Neural progenitor cell (in vitro differentiated cells): ENCODE results near the gene MBD3L4. TPM values are rescaled to one million over a fixed set of nuclear protein-coding genes. Genes with fewer than 3 reads are reported as not detected.
A peak's percentile ranks its signal among the peaks of the same experiment; 100 is the strongest.

Experiments
- DNase-seq: peaks from one replicate; pipeline ENCODE4 v3.0.0-alpha.2; 2016; ENCODE audit warnings: low spot score
- H2AFZ ChIP-seq: fragments of 200-600 bp; sonication (generic); replicated peaks from 2 replicates; pipeline ENCODE4 v1.6.1; 2016; ENCODE audit warnings: antibody characterized with exemption
- H3F3A ChIP-seq: fragments of 200-600 bp; sonication (generic); 2 replicates; pipeline ENCODE4 v1.6.1; 2016; ENCODE audit warnings: antibody characterized with exemption, low read depth
- H3K27ac ChIP-seq: fragments of 200-600 bp; sonication (generic); 2 replicates; pipeline ENCODE4 v1.5.1; 2016; ENCODE audit warnings: mild to moderate bottlenecking
- H3K27me3 ChIP-seq: fragments of 200-600 bp; sonication (generic); 2 replicates; pipeline ENCODE4 v1.6.1; 2016; ENCODE audit warnings: mild to moderate bottlenecking, moderate library complexity
- H3K36me3 ChIP-seq: fragments of 200-600 bp; sonication (generic); 2 replicates; pipeline ENCODE4 v1.5.1; 2016
- H3K4me1 ChIP-seq: fragments of 200-600 bp; sonication (generic); 2 replicates; pipeline ENCODE4 v1.6.1; 2016; ENCODE audit warnings: mixed run types
- H3K4me2 ChIP-seq: fragments of 200-600 bp; sonication (generic); 2 replicates; pipeline ENCODE4 v1.6.1; 2016
- H3K4me3 ChIP-seq: fragments of 200-600 bp; sonication (generic); 2 replicates; pipeline ENCODE4 v1.5.1; 2016
- H3K79me2 ChIP-seq: fragments of 200-600 bp; sonication (generic); 2 replicates; pipeline ENCODE4 v1.6.1; 2016; ENCODE audit warnings: low read depth
- H3K9ac ChIP-seq: fragments of 200-600 bp; sonication (generic); 2 replicates; pipeline ENCODE4 v1.6.1; 2016
- H3K9me3 ChIP-seq: fragments of 200-600 bp; sonication (generic); 2 replicates; pipeline ENCODE4 v1.5.1; 2016; ENCODE audit warnings: low read depth
- H4K20me1 ChIP-seq: fragments of 200-600 bp; sonication (generic); 2 replicates; pipeline ENCODE4 v1.6.1; 2016; ENCODE audit warnings: low read depth
- H3K27ac Mint-ChIP-seq: 3 replicates; pipeline ENCODE4 v1.8.0; 2021; ENCODE audit warnings: mixed read lengths
- H3K27me3 Mint-ChIP-seq: 2 replicates; pipeline ENCODE4 v1.8.0; 2022; ENCODE audit warnings: low read depth, mild to moderate bottlenecking, inconsistent platforms, moderate library complexity, mixed read lengths; ENCODE audit not compliant: insufficient read depth
- H3K36me3 Mint-ChIP-seq: 3 replicates; pipeline ENCODE4 v1.8.0; 2021; ENCODE audit warnings: mixed read lengths
- H3K4me1 Mint-ChIP-seq: 3 replicates; pipeline ENCODE4 v1.8.0; 2021; ENCODE audit warnings: mixed read lengths
- H3K4me3 Mint-ChIP-seq: 3 replicates; pipeline ENCODE4 v1.8.0; 2021; ENCODE audit warnings: mild to moderate bottlenecking, moderate library complexity, mixed read lengths
- H3K9me3 Mint-ChIP-seq: 3 replicates; pipeline ENCODE4 v1.8.0; 2020; ENCODE audit warnings: mixed read lengths
- CTCF ChIP-seq: fragments of 200-600 bp; sonication (generic); IDR thresholded peaks from 2 replicates; pipeline ENCODE4 v1.5.1; 2017; ENCODE audit warnings: antibody characterized with exemption, mild to moderate bottlenecking
- EZH2 ChIP-seq: fragments of 200-600 bp; sonication (generic); IDR thresholded peaks from 2 replicates; pipeline ENCODE4 v1.6.1; 2017; ENCODE audit warnings: antibody characterized with exemption, mild to moderate bottlenecking, moderate library complexity
- EZH2phosphoT487 ChIP-seq: fragments of 200-600 bp; sonication (generic); IDR thresholded peaks from 2 replicates; pipeline ENCODE4 v1.6.1; 2017; ENCODE audit warnings: antibody characterized with exemption
- total RNA-seq: library from RNA; depleted of rRNA; stranded (reverse); fragments of >200 nt; gene quantifications from 2 replicates; pipeline ENCODE4 v1.2.3, GENCODE V29; 2015; ENCODE audit warnings: low replicate concordance

The MBD3L4 gene
- total RNA-seq, 1 donor from 2014 or later, result not detected

DNA sequence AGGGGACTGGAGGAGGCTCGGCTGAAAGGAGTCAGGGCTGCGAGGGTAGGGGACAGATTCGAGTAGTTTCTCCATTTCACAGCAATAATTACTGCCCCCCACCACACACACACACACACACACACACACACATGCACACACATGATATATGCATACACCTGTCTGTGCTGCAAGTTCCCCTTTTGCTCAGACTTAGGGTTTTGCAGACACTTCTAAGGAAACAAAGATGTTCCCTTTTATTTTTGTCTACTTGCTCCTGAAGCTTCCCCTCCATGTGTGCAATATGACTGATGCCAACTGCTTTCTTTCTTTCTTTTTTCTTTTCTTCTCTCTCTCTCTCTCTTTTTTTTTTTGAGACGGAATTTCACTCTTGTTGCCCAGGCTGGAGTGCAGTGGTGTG is 32.1 kb downstream of the MBD3L4 start:
- no peak overlapping the region for H3K9ac ChIP-seq
- no peak overlapping the region for H3K27ac Mint-ChIP-seq
- H3K36me3 Mint-ChIP-seq, result no peaks in the 10 kb centered on the region
- H4K20me1 ChIP-seq, result no peaks in the 10 kb centered on the region
- no peak for DNase-seq
- no peaks in the 10 kb centered on the region for H3F3A ChIP-seq
- H3K4me3 ChIP-seq, result no peak overlapping the region
- H3K36me3 ChIP-seq, result no peaks in the 10 kb centered on the region
- no peaks in the 10 kb centered on the region for H3K9me3 ChIP-seq
- H3K79me2 ChIP-seq, result no peaks in the 10 kb centered on the region
- H3K27me3 ChIP-seq, result no peaks in the 10 kb centered on the region
- H3K9me3 Mint-ChIP-seq, result peaks cover 12% of the 10 kb centered on the region
- no peaks in the 10 kb centered on the region for H3K4me1 ChIP-seq
- no peak overlapping the region for H3K4me2 ChIP-seq
- H3K4me3 Mint-ChIP-seq, result no peak overlapping the region
- no peak overlapping the region for H3K27ac ChIP-seq
- H3K27me3 Mint-ChIP-seq, result no peaks in the 10 kb centered on the region
- no peaks in the 10 kb centered on the region for H3K4me1 Mint-ChIP-seq
- H2AFZ ChIP-seq, result no peak overlapping the region
- TF ChIP-seq CTCF (no peak), EZH2phosphoT487 (no peak), EZH2 (no peak)

- H3K27ac Mint-ChIP-seq, result no peak overlapping the region
- no peak for TF ChIP-seq EZH2
- TF ChIP-seq CTCF, result no peak
- TF ChIP-seq EZH2phosphoT487, result no peak
- H3K27me3 ChIP-seq, result no peaks in the 10 kb centered on the region
- H3F3A ChIP-seq, result no peaks in the 10 kb centered on the region
- no peak overlapping the region for H2AFZ ChIP-seq
- H3K4me1 Mint-ChIP-seq, result no peaks in the 10 kb centered on the region
- no peaks in the 10 kb centered on the region for H3K36me3 Mint-ChIP-seq
- DNase-seq, result no peak
- peaks cover 3% of the 10 kb centered on the region for H3K9me3 ChIP-seq
- H3K27me3 Mint-ChIP-seq, result peaks cover 2% of the 10 kb centered on the region
- H3K9me3 Mint-ChIP-seq, result peaks cover 9% of the 10 kb centered on the region
- no peaks in the 10 kb centered on the region for H3K4me1 ChIP-seq
- H3K4me2 ChIP-seq, result no peak overlapping the region
- H4K20me1 ChIP-seq, result no peaks in the 10 kb centered on the region
- no peak overlapping the region for H3K27ac ChIP-seq
- H3K4me3 Mint-ChIP-seq, result no peak overlapping the region
- H3K4me3 ChIP-seq, result no peak overlapping the region
- H3K36me3 ChIP-seq, result no peaks in the 10 kb centered on the region
- no peaks in the 10 kb centered on the region for H3K79me2 ChIP-seq
- H3K9ac ChIP-seq, result no peak overlapping the region
Measured at GRCh38 chr19:7006135-7006704, 33.8 kb downstream of the MBD3L4 start.

DNA sequence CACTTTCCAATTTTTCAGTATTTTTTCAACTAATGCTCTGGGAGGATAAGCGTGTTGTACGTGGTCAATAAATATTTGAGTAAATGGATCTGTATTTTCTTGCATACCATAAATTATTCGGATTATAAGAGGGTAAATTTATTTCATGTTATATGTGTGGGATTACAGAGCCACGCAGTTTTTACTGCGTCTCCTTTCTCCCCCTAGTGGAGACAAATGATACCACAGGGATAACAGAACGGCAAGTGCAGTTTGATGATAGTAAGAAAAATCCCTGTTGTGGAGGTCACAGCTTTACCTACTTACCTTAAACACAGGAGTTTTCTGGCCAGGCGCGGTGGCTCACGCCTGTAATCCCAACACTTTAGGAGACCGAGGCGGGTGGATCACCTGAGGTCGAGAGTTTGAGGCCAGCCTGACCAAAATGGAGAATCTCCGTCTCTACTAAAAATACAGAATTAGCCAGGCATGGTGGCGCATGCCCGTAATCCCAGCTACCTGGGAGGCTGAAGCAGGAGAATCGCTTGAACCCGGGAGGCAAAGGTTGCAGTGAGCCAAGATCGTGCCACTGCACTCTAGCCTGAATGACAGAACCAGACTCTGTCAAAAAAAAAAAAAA is 35.6 kb downstream of the MBD3L4 start:
- Mint-ChIP-seq H3K4me1 (no peaks in the 10 kb centered on the region), H3K27ac (no peak overlapping the region), H3K9me3 (peaks cover 6% of the 10 kb centered on the region), H3K36me3 (no peaks in the 10 kb centered on the region), H3K4me3 (no peak overlapping the region), H3K27me3 (peaks cover 2% of the 10 kb centered on the region)
- H3K4me3 ChIP-seq, result no peak overlapping the region
- no peaks in the 10 kb centered on the region for H3F3A ChIP-seq
- no peaks in the 10 kb centered on the region for H3K79me2 ChIP-seq
- peak; percentile 38 for DNase-seq
- H2AFZ ChIP-seq, result no peak overlapping the region
- H3K27me3 ChIP-seq, result no peaks in the 10 kb centered on the region
- TF ChIP-seq CTCF (peak; percentile 77), EZH2 (no peak), EZH2phosphoT487 (no peak)
- H3K4me1 ChIP-seq, result no peaks in the 10 kb centered on the region
- H3K27ac ChIP-seq, result no peak overlapping the region
- H3K9me3 ChIP-seq, result peaks cover 8% of the 10 kb centered on the region
- H3K9ac ChIP-seq, result no peak overlapping the region
- no peaks in the 10 kb centered on the region for H3K36me3 ChIP-seq
- no peak overlapping the region for H3K4me2 ChIP-seq
- H4K20me1 ChIP-seq, result no peaks in the 10 kb centered on the region
